HepG2 (cell line): Measurements from ENCODE around the gene ZNF79. TPM values are rescaled to one million over a fixed set of nuclear protein-coding genes. Genes with fewer than 3 reads are reported as not detected.

Experiments
- PRDM10 ChIP-seq: sonication (generic); formaldehyde crosslinking; IDR thresholded peaks from 2 replicates; pipeline ENCODE4 v1.4.0; 2020; ENCODE audit warnings: low read depth, missing genetic modification reagents
- SNAPC4 ChIP-seq: sonication (generic); formaldehyde crosslinking; IDR thresholded peaks from 2 replicates; pipeline ENCODE4 v1.4.0; 2020; ENCODE audit warnings: mild to moderate bottlenecking, missing genetic modification reagents
- SPEN ChIP-seq: sonication (generic); formaldehyde crosslinking; IDR thresholded peaks from 2 replicates; pipeline ENCODE4 v1.5.1; 2020; ENCODE audit warnings: low read depth, mild to moderate bottlenecking, missing genetic modification reagents
- TERF1 ChIP-seq: sonication (generic); formaldehyde crosslinking; IDR thresholded peaks from 2 replicates; pipeline ENCODE4 v1.8.0; 2022; ENCODE audit warnings: mild to moderate bottlenecking, missing genetic modification reagents, moderate library complexity
- TP53 ChIP-seq: sonication (generic); formaldehyde crosslinking; conservative IDR thresholded peaks from 2 replicates; pipeline ENCODE4 v1.4.0; 2020; ENCODE audit warnings: missing genetic modification reagents
- TRAFD1 ChIP-seq: sonication (generic); formaldehyde crosslinking; IDR thresholded peaks from 2 replicates; pipeline ENCODE4 v1.5.1; 2020; ENCODE audit warnings: missing genetic modification reagents, mild to moderate bottlenecking, borderline replicate concordance
- ZIK1 ChIP-seq: sonication (generic); formaldehyde crosslinking; IDR thresholded peaks from 2 replicates; pipeline ENCODE4 v1.5.0; 2020; ENCODE audit warnings: mild to moderate bottlenecking, low read depth, missing genetic modification reagents, borderline replicate concordance
- ZSCAN9 ChIP-seq: IDR thresholded peaks from 2 replicates; pipeline ENCODE4 v1.6.1; 2016; ENCODE audit warnings: borderline replicate concordance
- polyA plus RNA-seq, 8 experiments: library from polyadenylated mRNA; depleted of rRNA in 3 of 8; stranded (reverse) in 7 of 8; unstranded in 1 of 8; fragments of >200 nt; fragmentation: Illumina TruSeq in 4 of 8; extraction: Trizol in 4 of 8; gene quantifications; 2 replicates each; pipeline versions ENCODE4 v1.2.1 to v1.2.3, GENCODE V29; 2011 to 2016; ENCODE audit warnings: low read depth in 4 of 8, missing spikeins in 1 of 8, mixed read lengths in 1 of 8; ENCODE audit not compliant: insufficient read depth in 1 of 8
- total RNA-seq, 5 experiments: library from RNA; depleted of rRNA; stranded (reverse); fragments of >200 nt; fragmentation: Illumina TruSeq; extraction: Trizol; gene quantifications; 2 replicates each; pipeline ENCODE4 v1.2.3, GENCODE V29; 2016; ENCODE audit warnings: low read depth in 1 of 5
- TF ChIP-seq, protein P1 (sequence below): sonication (generic); formaldehyde crosslinking; IDR thresholded peaks from 2 replicates; pipeline ENCODE4 v1.5.1; 2020; ENCODE audit warnings: mild to moderate bottlenecking, moderate library complexity, missing genetic modification reagents
- TF ChIP-seq, protein P2 (sequence below): sonication (generic); formaldehyde crosslinking; IDR thresholded peaks from 2 replicates; pipeline ENCODE4 v1.8.1; 2023; ENCODE audit warnings: mild to moderate bottlenecking, moderate library complexity, missing genetic modification reagents

The ZNF79 gene
- total and polyA plus RNA-seq, 2 of the 13 experiments (the other 11 are each of a cell fraction or from before 2014, with no cell fraction given), result 3.7 to 8.1 TPM

GRCh38 chr9:127396808-127397645 is 27.2 kb upstream of the ZNF79 start, which contains the start of gene SLC2A8 (continued):
- TF ChIP-seq SNAPC4 (CRISPR knock-in tag), result no peak
- TF ChIP-seq, protein P1, sequence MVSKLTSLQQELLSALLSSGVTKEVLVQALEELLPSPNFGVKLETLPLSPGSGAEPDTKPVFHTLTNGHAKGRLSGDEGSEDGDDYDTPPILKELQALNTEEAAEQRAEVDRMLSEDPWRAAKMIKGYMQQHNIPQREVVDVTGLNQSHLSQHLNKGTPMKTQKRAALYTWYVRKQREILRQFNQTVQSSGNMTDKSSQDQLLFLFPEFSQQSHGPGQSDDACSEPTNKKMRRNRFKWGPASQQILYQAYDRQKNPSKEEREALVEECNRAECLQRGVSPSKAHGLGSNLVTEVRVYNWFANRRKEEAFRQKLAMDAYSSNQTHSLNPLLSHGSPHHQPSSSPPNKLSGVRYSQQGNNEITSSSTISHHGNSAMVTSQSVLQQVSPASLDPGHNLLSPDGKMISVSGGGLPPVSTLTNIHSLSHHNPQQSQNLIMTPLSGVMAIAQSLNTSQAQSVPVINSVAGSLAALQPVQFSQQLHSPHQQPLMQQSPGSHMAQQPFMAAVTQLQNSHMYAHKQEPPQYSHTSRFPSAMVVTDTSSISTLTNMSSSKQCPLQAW (CRISPR knock-in tag), result 0 out of 2 replicates have a peak, but pooled peaks have one; percentile 53
- TF ChIP-seq, protein P2, sequence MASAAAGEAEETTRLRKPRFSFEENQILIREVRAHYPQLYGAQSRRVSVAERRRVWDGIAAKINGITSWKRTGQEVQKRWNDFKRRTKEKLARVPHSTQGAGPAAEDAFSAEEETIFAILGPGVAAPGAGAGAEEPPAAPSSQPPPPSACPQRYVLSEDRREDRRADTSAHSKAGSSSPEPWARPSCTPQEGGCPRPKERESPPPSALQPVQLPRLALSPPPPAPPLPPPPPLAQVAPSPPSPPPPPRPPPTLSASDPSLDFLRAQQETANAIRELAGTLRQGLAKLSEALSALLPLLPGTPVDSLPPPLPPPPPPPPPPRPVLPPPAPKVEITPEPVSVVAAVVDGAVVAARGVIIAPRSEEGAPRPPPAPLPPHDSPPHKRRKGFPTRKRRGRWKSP, result peak; percentile 10; the same call in 1 of the 2 replicates
- no peak for TF ChIP-seq TERF1
- 0 out of 2 replicates have a peak, but pooled peaks have one; percentile 64 for TF ChIP-seq TP53 (CRISPR knock-in tag)
- 0 out of 2 replicates have a peak, but pooled peaks have one; percentile 63 for TF ChIP-seq SPEN (CRISPR knock-in tag)
- no peak for TF ChIP-seq TRAFD1
- no peak for TF ChIP-seq PRDM10 (CRISPR knock-in tag)
- TF ChIP-seq ZIK1 (CRISPR knock-in tag), result peak; percentile 69; the same call in 1 of the 2 replicates
- no peak for TF ChIP-seq ZSCAN9 (CRISPR knock-in tag)
